Frontal cortex (tissue), 1 donor: Measurements from ENCODE around the gene ZNF697. TPM values are rescaled to one million over a fixed set of nuclear protein-coding genes. Genes with fewer than 3 reads are reported as not detected.

Source experiments
- total RNA-seq: library from RNA; depleted of rRNA; stranded (reverse); fragments of >200 nt; gene quantifications from one replicate; pipeline ENCODE4 v1.2.3, GENCODE V29; 2014

Gene ZNF697
- total RNA-seq, 1 donor from 2014 or later: 31.4 TPM

Other genes starting within 250 kb of the ZNF697 start
- not detected for gene HSD3B2, start 233.1 kb downstream of the ZNF697 start, total RNA-seq
- not detected for gene HSD3B1, start 141.1 kb downstream of the ZNF697 start, total RNA-seq
- gene PHGDH, start 63.7 kb upstream of the ZNF697 start, total RNA-seq: 13.0 TPM
- not detected for gene HMGCS2, start 120.6 kb upstream of the ZNF697 start, total RNA-seq
- gene REG4, start 163.2 kb upstream of the ZNF697 start, total RNA-seq: not detected
- gene ADAM30, start 248.2 kb upstream of the ZNF697 start, total RNA-seq: not detected